Measurements from ENCODE around the gene PSD4. TPM values are rescaled to one million over a fixed set of nuclear protein-coding genes. Genes with fewer than 3 reads are reported as not detected.
A peak's percentile ranks its signal among the peaks of the same experiment; 100 is the strongest.

The PSD4 gene
- total and polyA plus RNA-seq, 10 of the 15 experiments (the other 5 are each of a cell fraction or from before 2014, with no cell fraction given): 0.68 to 114 (median 35.1) TPM

DNA sequence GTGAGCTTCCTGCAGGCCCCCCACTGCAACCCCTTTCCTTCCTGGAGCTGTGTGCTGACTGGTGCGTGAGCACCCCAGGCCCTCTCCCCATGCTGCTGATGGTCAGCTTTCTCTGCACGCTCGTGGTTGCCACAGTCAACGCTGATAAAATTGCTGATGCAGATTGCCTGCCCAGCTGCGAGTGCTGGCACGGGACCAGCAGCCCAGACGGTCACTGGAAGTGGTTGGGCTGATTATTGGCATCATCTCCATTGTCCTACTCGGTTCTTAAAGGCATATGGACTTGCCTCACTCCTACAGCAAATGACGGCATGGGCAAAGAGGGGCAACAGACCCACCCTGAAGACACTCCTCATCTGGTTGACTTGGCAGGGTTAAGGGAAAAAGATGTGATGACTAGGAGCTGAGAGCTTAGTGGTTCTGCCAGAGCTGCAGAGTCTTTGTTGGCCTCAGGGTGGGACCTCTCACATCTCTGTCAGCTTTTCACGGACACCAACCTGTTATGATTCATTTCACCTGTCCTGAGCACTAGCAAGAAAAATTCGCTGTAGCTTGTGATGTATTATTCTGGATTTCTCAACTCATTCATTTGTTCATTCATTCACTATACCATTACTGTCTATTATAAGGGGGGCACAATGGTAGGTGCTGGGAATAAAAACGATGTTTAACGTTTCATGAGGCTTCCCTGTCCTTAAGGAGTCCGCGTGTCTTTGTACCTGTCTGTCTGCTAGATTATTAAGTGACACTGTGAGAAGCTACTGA lies 66.6 kb downstream of the PSD4 start:
- 16% methylated on average over 15 of the region's 15 CpGs for WGBS (ENCODE audit: insufficient coverage, insufficient replicate concordance, low lambda C conversion rate, missing lambda C conversion rate)
- no peaks in the 10 kb centered on the region for H4K20me1 ChIP-seq (ENCODE audit: control insufficient read depth, insufficient read depth)
- ChIA-PET POLR2A (no interaction called here), SMC1A (ENCODE audit: uncharacterized antibody, unreplicated experiment) (no interaction called here), RAD21 (ENCODE audit: unreplicated experiment) (interaction anchor here (0.6 to 1.4 kb wide), 3 partner anchors 9 to 36 kb away, joined by 3 to 4 read pairs (median 4); no protein-coding TSS in a partner anchor), CTCF (interaction anchor here (0.9 to 4.3 kb wide), 5 partner anchors 9 to 150 kb away, joined by 3 to 37 read pairs (median 3); no protein-coding TSS in a partner anchor)
- ATAC-seq: no peak
- no peak overlapping the region for H3K27ac ChIP-seq (ENCODE audit: control insufficient read depth, insufficient read depth)
- no peak overlapping the region for H3K4me3 ChIP-seq
- H3K9me3 ChIP-seq (replicated peaks; ENCODE audit: control insufficient read depth, insufficient read depth, low read length): no peaks in the 10 kb centered on the region
- intact Hi-C loops (cut with micrococcal nuclease; ENCODE audit: unreplicated experiment): no loop called here
- BruUV-seq (replicated peaks): no TSS peak
- peaks cover 14% of the 10 kb centered on the region for H3K79me2 ChIP-seq (ENCODE audit: control insufficient read depth, insufficient read depth, low read length)
- H3K27me3 ChIP-seq (replicated peaks in 1 of 2; ENCODE audit: control insufficient read depth in 2 of 2, insufficient read depth in 2 of 2, low read length in 1 of 2): no peaks in the 10 kb centered on the region; a peak in 1 of 4 replicates
- no peak for DNase-seq (ENCODE audit: low read depth, low spot score)
- no peak for FAIRE-seq
- in situ Hi-C loops (cut with MboI): no loop called here
- H2AFZ ChIP-seq (ENCODE audit: control insufficient read depth, low read depth, low read length): no peak overlapping the region
- peaks cover 0 to 5% of the 10 kb centered on the region in 2 experiments; a peak in 2 of 4 replicates for H3K36me3 ChIP-seq (ENCODE audit: control insufficient read depth in 2 of 2, insufficient read depth in 2 of 2, low read length in 1 of 2)
- H3K4me1 ChIP-seq (ENCODE audit: control insufficient read depth, insufficient read depth, low read length): peaks cover 2% of the 10 kb centered on the region; the same call in 1 of the 2 replicates
- H3K9ac ChIP-seq (ENCODE audit: control insufficient read depth, insufficient read depth, low read length): no peak overlapping the region
- H3K4me2 ChIP-seq (ENCODE audit: control insufficient read depth, insufficient read depth): no peak overlapping the region
- peak; percentile 47; the same call in 1 of the 2 replicates for TF ChIP-seq POLR2A (IDR thresholded peaks at IDR 0.05; ENCODE audit: low read depth, low read length)
- no peak for TF ChIP-seq SMAD1 (IDR thresholded peaks at IDR 0.05; ENCODE audit: low read depth, partially characterized antibody)
- no peak for TF ChIP-seq DPF2 (IDR thresholded peaks at IDR 0.05)

DNA sequence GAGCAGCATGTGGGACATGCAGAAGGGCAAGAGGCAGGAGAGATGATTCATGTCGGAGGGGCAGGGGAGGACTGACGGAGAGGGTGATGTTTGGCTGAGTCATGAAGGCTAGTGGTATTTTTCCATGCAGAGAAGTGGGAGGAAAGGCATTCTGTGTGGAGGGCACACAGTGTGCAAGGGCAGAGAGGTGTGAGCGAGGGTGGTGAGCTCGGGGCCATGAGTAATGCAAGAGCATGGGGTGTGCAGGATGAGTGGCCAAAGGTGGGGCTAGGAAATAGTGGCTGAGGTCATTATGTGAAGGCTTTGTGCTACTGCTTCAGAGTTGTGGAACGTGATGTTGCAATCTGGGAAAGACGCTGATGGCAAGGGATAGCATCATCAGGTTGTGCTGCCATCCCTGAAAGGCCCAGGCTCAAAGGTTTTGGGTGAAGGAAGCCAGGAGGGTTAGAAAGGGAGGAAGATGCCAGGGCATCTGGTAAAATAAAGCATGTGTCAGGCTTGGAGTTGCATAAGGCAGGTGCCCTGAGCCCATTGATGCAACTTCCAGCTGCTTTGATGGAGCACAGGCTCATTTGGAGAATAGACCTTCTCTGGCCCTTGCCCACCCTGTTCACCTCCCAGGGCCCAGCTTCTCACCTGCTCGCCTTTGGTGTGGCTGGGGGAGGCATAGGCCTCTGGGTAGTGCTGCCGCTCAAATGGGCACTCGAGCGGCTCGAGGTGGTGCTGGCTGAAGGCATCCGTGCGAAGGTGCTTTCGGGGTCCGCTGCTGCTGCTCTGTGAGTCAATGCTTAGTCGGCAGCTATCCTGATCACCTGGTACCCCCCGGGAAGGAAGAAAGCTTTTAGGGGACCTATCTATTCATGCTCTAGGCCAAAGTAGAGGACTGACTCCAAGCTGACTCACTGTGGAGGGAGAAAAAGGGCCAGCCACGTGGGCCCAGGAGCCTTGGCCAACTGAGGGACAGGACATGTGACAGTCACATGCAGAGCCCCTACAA lies 67.4 kb downstream of the PSD4 start:
- Histone ChIP-seq H3K27me3 (replicated peaks in 1 of 2; ENCODE audit: control insufficient read depth in 2 of 2, insufficient read depth in 2 of 2, low read length in 1 of 2) (no peaks in the 10 kb centered on the region; a peak in 1 of 4 replicates), H2AFZ (ENCODE audit: control insufficient read depth, low read depth, low read length) (no peak overlapping the region), H3K79me2 (ENCODE audit: control insufficient read depth, insufficient read depth, low read length) (peaks cover 10% of the 10 kb centered on the region), H3K4me3 (no peak overlapping the region), H3K27ac (ENCODE audit: control insufficient read depth, insufficient read depth) (no peak overlapping the region), H3K4me1 (ENCODE audit: control insufficient read depth, insufficient read depth, low read length) (peaks cover 2% of the 10 kb centered on the region; the same call in 1 of the 2 replicates), H4K20me1 (ENCODE audit: control insufficient read depth, insufficient read depth) (no peaks in the 10 kb centered on the region), H3K9me3 (replicated peaks; ENCODE audit: control insufficient read depth, insufficient read depth, low read length) (no peaks in the 10 kb centered on the region), H3K36me3 (ENCODE audit: control insufficient read depth in 2 of 2, insufficient read depth in 2 of 2, low read length in 1 of 2) (peaks cover 0 to 5% of the 10 kb centered on the region in 2 experiments; a peak in 2 of 4 replicates), H3K9ac (ENCODE audit: control insufficient read depth, insufficient read depth, low read length) (no peak overlapping the region), H3K4me2 (ENCODE audit: control insufficient read depth, insufficient read depth) (no peak overlapping the region)
- in situ Hi-C loops (cut with MboI) (no loop called here), intact Hi-C loops (cut with micrococcal nuclease; ENCODE audit: unreplicated experiment) (no loop called here)
- ChIA-PET POLR2A (no interaction called here), SMC1A (ENCODE audit: uncharacterized antibody, unreplicated experiment) (interaction anchor here (0.8 kb wide), 1 partner anchor 106 kb away, joined by 3 read pairs; no protein-coding TSS in a partner anchor), CTCF (interaction anchor here (0.9 to 4.3 kb wide), 3 partner anchors 8 to 129 kb away, joined by 3 to 37 read pairs (median 3); no protein-coding TSS in a partner anchor), RAD21 (ENCODE audit: unreplicated experiment) (interaction anchor here (1.4 kb wide), 1 partner anchor 9 kb away, joined by 3 read pairs; no protein-coding TSS in a partner anchor)
- no TSS peak for BruUV-seq (replicated peaks)
- FAIRE-seq (no peak), ATAC-seq (no peak), DNase-seq (ENCODE audit: low read depth, low spot score) (no peak)
- WGBS (ENCODE audit: insufficient coverage, insufficient replicate concordance, low lambda C conversion rate, missing lambda C conversion rate): 45% methylated on average over 18 of the region's 18 CpGs
- TF ChIP-seq, protein P1, sequence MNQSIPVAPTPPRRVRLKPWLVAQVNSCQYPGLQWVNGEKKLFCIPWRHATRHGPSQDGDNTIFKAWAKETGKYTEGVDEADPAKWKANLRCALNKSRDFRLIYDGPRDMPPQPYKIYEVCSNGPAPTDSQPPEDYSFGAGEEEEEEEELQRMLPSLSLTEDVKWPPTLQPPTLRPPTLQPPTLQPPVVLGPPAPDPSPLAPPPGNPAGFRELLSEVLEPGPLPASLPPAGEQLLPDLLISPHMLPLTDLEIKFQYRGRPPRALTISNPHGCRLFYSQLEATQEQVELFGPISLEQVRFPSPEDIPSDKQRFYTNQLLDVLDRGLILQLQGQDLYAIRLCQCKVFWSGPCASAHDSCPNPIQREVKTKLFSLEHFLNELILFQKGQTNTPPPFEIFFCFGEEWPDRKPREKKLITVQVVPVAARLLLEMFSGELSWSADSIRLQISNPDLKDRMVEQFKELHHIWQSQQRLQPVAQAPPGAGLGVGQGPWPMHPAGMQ (IDR thresholded peaks at IDR 0.05; ENCODE audit: borderline replicate concordance): no peak
- TF ChIP-seq, protein P2, sequence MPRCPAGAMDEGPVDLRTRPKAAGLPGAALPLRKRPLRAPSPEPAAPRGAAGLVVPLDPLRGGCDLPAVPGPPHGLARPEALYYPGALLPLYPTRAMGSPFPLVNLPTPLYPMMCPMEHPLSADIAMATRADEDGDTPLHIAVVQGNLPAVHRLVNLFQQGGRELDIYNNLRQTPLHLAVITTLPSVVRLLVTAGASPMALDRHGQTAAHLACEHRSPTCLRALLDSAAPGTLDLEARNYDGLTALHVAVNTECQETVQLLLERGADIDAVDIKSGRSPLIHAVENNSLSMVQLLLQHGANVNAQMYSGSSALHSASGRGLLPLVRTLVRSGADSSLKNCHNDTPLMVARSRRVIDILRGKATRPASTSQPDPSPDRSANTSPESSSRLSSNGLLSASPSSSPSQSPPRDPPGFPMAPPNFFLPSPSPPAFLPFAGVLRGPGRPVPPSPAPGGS (IDR thresholded peaks at IDR 0.05; ENCODE audit: borderline replicate concordance, insufficient read depth, low read depth, low read length, poor library complexity, severe bottlenecking): peak; percentile 56

Data from GM12878 (cell line).